HG02571 (cell line): Measurements from ENCODE around the gene GPR156.

Experiments
- ATAC-seq: cut with Tn5 transposase; IDR thresholded peaks from one replicate; pipeline ENCODE4 v1.9.1; 2021; ENCODE audit warnings: mild to moderate bottlenecking, moderate library complexity; ENCODE audit not compliant: unreplicated experiment

Gene GPR156

DNA sequence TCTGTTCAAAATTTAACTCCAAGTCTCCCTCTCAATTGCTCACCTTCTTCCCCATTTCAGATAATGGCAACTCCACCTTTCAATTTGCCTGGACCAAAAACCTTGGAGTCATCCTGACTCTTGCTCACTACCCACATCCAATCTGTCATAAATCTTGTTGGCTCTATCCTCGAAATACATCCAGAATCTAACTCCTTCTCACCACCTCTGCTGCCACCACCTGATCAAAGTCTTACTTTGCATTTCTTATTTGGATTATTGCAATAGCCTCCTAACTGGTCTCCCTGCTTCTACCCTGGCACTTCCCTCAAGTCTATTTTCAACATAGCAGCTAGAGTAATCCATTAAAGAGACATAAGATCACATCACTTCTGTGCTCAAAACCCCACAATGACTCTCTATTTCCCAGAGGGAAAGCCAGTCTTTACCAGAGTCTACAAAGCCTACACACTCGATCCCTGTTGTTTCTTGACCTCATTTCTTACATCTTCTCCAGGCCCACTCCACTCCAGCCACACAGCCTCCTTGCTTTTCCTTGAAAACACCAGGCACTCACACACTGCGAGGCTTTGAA lies 86.6 kb downstream of the GPR156 start:
- ATAC-seq = no peak

DNA sequence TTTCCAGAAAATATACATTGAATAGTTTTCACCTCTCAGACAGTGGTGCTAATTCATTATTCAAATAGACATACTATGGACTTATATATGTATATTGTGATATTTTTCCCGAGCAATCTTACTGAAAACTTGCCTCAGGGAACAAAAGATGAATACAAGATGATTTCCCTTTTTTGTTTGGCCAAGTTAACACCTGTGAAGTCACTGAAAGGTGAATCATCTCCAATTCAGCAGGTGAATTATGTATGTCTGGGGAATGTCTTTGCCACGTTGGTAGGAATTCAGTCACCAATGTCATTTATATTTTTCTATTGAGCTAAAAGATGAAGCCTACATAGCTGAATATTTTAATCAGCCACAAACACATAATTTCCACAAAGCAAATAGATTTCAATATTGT lies 88.2 kb downstream of the GPR156 start:
- no peak for ATAC-seq

DNA sequence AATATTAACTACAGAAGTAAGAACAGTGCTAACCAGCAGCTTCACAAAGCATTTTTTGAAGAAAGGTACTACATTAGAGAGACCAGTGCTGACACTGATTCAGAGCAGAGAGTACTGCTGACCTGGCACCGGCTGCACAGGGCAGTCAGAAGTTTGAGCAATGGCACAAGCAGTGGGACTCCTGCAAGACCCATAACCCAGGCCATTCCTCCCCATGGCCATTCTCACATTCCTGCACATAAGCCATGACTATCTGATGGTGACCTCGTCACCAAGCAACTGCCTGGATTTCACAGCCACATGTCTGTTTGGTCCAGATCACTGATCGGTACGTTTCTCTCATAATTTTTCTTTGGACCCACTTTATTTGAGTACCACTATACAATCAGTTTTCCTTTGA lies 88.7 kb downstream of the GPR156 start:
- no peak for ATAC-seq

DNA sequence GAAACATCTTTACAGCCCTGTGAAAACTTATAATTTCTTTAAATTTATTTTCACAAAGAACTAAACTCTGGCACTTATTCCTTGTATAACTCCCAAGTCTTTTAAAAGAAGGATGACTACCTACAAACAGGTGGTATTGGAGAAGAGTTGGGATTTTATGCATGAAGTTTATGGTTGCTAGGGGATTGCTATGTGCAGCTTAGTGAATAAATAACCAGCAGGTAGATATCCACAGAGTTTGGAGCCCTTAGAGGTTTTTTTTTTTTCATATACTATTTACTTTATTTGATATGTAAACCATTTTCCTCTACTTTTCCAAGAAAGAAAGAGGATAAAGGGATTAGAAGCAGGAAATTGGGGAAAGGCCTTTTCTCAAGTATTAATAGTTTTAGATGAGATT lies 91.5 kb downstream of the GPR156 start:
- ATAC-seq = no peak

DNA sequence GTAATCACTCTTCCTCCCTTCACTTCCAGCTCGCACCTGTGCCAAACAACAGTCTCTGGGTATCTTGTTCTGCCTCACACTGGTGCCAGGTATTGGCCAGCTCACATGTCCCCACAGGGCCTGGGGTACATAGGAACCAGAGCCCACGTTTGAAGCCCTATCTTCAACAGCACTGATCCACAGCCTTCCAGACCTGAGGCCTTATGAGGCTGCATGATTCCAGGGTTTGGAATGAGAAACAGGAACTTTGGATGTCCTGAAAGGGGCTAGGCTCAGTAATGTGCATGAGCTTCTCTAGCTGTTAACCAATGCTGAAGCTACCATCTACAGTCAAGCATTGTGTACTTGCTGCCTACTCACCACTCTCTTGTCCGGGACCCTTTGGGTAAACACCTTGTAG lies 92.4 kb downstream of the GPR156 start:
- ATAC-seq = no peak

DNA sequence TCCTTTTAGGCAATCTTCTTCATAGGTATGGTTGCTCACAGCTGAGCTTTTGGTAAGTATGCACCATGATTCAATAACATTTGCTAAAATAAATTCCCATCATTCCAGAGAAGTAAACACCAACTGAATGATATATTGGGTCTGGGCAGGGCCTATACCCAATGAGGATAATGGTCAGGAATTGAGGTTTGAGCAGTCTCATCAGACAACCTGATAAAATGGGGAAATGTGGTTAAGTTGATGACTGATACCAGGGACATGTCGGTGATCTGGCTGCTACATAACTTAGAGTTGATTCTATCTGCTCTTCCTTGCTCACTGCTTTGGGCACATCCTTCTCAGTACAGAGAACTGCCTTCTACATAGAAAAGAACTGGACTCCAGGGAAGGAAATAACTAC lies 92.9 kb downstream of the GPR156 start:
- ATAC-seq = no peak

DNA sequence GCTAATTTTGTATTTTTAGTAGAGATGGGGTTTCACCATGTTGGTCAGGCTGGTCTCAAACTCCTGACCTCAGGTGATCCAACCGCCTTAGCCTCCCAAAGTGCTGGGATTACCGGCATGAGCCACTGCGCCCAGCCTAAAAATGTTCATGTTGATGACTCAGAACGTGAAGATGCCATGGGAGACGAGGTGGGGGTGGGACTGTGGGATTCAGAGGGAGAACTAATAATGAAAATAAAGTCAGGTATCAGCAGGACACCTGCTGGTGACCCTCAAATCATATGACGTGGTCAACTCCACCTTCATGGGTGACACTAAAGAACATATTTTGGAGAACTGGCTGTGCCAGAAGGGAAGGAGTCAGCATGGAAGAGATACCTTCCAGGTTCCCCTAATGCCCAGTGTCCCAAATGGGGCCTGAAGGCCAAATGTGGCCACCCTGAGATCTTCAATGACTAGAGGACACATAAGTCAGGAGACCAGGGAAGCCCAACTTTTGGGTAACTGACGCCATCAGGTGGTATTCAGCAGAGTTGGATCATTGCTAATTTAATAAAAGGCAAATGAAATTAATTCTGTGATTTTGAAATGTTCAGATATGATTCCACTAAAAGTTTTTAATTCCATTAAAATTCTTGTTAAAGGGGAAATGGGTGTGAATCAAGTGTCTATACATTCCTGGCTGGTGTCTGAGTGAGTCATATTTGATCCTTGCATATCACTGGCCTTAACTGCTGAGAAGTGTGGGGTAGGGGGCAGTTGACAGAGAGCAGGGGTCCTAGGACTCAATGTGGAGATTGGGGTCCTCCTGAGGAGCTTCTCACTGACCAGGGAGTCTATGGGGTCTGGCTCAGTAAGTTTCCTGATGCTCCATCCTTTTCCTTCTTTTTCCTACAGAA lies 102.2 kb downstream of the GPR156 start:
- ATAC-seq = no peak

DNA sequence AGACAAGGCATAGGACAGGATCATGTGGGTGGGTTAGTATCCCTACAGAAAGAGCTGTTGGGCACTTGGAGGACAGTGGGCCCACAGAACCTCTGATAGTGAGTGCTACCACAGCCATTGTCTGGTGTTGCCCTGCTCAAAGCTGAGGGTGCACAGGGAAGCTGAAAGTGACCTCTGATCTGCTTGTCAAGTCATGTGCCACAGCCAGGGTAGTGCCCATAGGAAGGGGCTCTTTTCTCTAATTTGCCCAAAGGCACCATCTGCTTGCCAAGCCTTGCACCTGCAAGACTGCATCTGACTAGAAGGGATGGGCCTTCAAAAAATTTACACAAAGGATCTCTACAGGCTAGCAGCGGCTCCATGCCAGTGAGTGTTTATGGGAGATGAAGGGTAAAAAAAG lies 103.4 kb downstream of the GPR156 start:
- no peak for ATAC-seq

DNA sequence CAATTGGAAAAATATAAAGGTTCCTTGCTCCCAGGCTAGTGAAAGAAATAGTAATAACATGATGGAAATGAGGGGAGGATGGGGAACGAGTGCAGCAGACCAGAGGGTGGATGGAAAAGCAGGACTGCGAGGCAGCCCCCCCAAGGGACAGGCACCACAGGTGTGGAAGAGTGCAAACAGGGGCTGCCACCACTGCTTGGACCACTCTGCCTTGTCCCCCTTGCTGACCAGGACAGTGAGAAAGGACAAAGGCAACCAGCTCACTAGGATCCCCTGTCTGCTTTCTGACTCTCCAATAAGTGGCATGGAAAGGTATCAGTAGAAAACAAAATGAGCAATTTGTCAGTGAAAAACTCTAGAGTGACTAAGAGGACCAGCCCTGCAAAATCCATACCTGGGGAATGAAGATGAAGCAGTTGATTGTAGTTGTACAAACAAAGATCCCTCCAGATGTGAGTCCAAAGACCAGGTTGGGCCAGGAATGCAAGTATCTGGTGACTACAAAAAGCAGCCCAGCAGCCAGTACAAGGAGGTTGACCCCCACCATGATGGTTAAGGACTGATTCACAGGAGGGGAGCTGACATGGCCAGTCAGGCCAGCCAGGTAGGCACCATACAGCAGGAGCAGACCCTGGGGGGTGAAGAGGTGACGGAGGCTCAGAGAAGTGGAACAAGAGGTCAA lies 104.2 kb downstream of the GPR156 start:
- ATAC-seq = no peak

DNA sequence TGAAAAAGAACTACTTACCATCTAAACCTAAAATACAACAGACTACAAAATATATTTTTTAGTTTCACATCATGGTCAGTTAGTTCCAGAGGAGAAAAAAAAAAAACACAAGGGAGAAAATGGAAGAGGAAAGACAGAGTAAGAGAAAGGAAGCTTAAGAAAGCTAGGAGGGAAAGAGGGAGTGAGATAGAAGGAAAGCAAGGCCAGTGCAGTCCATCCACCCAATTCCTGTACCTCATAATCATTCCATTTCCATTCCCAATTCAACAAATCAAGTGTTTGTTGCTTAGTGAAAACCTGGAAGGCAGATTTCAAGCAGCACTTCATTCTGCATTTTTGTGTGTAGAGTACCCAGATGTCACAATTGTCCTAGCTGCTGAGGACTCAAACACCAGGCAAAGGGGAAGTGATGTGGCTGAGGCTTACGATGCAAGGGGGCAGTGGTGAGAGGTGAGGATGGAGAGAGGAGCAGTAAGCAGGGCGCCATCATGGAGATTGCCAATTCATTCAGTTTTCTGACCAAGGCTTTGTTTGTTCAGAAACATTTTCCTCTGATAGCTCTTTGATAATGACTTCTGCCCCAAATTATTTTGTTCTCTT lies 107.2 kb downstream of the GPR156 start:
- no peak for ATAC-seq

DNA sequence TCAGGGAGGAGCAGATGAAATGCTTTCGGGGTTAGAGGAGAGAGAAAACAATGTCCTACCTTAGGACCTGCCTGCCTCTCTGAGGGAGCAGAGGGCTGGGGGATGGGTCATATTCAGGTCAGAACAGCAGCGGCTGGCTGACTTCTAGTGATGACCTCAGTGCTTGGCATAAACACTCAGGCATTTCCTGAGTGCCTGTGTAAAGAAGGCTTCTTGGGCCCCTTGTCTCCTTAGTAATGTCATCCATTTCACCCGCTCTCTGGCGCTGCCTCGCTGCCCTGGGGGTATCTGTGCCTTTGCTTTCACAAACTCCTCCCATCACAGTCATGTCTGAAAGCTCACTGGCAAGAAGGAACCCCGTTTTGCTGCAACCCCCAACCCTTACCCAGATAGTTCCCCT lies 107.9 kb downstream of the GPR156 start:
- no peak for ATAC-seq

DNA sequence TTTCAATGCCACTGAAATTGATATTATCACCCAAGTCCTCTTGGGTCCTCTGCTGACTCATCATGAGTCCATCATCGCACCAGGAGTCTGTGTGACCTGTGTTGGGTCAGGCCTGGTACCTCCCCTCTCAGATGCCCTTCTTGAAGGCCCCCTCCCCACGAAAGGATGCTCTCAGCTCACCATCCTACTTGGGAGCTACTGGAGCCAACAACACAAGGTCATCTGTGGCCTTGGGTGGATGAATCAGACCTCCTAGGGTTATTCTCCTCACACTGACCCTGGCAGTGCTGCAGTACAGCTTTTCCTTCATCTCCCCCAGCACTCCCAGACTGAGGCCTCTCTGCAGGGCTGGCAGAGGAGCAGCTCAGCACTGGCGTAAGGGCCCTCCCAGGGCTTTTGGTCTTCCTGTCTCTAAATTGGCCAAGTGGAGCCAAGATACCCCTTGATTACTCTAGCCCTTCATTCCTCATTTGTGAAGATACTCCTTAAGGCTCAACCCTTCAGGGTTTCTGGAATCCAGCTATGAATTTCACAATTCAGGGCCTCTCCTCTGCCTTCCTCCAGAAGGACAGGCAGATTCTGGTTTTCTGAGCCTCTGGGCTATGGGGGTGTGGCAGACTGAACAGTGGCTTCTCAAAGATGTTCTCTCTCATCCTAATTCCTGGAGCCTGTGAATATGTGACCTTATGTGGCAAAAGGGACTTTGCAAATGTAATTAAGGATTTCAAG lies 110.0 kb downstream of the GPR156 start:
- ATAC-seq = no peak

DNA sequence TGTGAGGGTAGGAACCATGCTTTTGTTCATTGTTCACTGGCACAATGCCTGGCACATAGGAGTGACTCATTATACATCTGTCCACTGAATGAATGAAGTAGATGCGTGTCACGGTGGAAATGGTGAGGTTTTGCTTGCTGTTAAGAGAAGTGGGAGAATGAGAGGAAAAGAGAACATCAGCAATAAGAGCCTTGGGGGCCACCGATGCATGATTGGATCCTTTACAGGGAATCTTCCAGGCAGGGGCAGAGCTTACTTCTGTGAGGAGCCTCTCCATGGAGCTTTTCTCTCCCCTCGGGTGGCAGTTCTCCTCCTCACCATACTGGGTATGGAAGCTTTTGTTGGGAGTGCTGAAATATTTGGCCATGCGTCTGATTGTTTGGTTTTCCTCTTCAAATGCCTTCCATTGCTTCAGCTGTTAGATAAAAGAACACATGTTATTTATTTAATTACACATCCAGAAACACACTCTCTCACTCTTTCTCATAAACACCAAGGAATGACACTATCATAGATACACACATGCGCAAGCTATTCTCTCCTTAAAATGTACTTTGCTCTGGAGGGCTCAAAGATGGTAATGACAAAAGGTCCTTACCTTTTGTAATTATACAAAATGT lies 111.9 kb downstream of the GPR156 start:
- no peak for ATAC-seq

DNA sequence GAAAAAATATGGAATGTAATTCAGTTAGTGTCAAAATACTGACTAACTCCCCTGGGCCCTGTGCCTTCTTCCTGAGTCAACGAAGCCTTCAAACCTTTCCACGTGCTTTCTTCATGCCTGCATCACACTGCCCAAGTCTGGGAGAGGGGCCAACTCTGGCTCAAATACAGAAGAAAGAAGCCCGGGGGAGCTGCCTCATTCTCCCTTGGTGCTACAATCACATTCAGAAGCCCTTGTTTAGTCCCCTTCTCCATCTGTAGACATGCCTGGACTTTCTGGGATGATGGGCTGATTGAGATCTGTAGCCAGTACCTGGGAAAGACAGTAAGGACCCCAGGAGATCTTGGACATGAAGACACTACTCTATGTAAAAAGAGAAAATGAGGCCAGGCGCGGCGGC lies 113.0 kb downstream of the GPR156 start:
- ATAC-seq = no peak

DNA sequence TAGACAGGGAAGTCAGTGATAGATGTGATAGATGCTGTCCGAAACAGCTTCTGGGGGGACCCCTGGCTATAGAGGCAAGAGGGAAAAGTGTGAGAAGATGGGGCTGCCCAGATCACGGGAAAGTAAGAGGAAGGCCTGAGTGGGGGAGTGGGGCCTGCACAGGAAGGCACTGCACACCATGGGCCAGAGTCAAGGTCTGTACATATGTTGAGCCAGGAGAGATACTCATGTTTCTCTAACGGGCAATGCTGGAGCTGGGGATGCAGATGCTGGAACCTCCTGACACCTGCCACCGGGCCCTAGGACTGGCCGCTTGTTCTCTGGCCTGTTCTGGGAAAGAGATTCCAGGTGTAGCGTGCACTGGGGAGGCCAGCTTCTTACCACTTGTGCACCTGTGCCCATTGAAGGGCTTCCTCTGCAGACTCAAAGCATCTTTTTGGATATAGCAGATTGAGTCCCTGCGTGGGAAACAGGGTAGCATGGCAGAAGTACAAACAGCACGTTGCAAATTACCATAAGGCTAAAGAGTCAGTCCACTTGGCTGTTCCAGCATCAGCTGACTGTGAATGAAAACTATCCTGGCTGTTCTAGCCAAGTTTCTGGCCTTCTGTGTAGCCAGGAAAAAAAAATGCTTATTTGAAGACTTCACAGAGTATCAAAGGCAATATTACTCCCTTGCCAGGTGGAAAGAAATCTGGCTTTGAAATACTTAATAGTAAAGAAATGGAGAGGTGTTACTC lies 113.7 kb downstream of the GPR156 start:
- ATAC-seq = no peak

DNA sequence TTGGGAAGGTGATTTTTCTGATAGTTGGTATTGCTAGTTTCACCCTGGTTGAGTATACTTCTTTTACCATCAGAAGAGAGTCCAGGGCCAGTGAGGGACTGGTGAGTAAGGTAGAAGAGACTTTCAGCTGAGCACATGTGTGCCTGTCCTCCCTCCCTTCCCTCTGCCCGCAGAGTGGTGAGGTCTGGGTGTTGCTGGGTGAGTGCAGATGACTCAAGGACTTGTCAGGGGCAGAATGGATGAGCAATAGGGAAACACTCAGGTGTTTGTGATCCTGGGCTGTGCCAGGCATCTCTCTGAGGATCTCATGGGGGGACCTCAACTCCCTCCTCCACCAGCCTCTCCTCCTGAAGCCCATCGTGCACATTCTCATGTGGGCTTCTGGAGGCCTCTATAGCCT lies 114.8 kb downstream of the GPR156 start:
- ATAC-seq = no peak

DNA sequence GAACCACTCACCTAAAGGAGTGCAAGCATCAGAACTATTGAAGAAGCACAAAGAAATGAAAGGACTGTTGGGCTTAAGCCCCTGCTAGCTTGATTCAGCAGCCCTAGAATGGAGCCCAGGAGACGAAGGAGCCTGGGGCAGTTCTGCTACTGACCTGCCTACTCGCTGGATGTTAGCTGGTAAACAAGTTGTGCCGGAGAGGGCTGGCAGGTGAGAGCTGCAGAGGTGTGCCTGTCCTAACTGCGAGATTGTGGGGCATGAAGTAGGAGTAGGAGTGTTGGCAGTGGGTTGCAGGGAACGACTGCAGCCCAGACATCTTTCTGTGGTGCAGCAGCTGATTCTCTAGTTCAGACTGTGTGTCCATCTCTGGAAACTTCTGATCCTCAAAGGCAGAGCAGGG lies 115.6 kb downstream of the GPR156 start:
- ATAC-seq = no peak

DNA sequence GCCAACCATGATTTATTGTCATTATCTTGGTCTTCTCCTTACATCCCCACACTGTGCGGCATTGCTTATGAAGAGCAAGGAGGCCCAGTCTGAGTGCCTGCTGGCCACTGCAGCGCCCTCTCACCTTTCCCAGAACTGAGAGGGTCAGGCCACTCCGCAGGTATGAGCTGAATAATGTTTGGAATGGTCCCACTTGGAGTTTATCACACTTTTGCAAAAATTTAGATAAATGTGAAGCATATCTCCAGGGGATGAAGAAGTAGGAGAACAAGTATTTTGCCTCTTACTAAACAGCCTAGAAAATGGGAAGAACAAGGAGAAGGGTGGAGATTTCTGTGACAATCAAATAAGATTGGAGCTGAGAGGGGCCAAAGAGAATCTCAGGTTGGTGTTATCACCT lies 116.4 kb downstream of the GPR156 start:
- ATAC-seq = no peak

DNA sequence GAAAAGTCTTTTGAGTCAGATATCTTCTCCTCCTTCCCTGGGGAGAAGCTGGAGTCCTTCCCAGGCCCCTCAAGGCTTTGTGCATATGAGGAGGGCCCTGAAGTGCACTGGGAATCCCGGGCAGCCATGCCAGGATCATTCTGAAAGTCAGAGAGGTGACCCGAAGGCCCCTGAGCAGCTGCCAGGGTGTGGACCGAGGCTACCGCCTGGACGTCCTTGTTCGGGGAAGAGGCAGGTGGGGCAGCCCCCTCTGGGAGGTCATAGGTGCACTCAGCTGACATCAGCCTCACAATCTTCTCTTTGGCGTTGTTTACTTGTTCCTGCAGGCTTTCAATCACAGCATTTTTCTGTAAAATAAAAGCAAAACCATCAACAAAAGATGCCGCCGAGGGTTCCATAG lies 117.0 kb downstream of the GPR156 start:
- no peak for ATAC-seq

DNA sequence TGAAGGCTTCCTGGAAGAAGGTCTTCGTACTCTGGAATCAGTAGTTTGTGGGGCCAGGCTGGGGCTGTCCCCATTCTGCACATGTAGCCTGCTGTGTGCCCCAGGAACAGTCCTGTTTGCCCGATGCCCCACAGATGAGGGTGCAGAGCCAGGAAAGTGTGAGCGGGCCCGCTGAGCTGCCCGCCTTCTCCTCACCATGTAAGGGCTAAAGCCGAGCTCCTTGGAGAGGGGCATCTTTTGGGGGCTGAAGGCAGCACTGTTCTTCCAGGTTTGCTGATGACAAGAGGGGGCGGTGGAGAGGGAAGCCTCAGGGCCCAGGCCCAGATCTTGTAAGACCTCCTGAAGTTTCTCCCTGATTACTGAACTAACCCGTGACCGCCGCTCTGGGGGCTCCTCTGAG lies 117.5 kb downstream of the GPR156 start:
- no peak for ATAC-seq
